Glutamatergic neuron (in vitro differentiated cells): Measurements from ENCODE around the gene ACTR1A. TPM values are rescaled to one million over a fixed set of nuclear protein-coding genes. Genes with fewer than 3 reads are reported as not detected.
"Not testable (repeated sequence)": the region's sequence is repeated elsewhere in the genome, so short reads cannot be mapped to it uniquely, and the experiment has no call there.

Experiments
- DNase-seq: peaks from one replicate; pipeline ENCODE4 v3.0.0; 2022
- H3K27ac Mint-ChIP-seq: one replicate; pipeline ENCODE4 v1.8.0; 2020; ENCODE audit warnings: mild to moderate bottlenecking, mixed read lengths, inconsistent platforms; ENCODE audit not compliant: unreplicated experiment
- H3K27me3 Mint-ChIP-seq: one replicate; pipeline ENCODE4 v1.8.0; 2020; ENCODE audit warnings: mild to moderate bottlenecking, moderate library complexity, mixed read lengths, inconsistent platforms; ENCODE audit not compliant: unreplicated experiment
- H3K36me3 Mint-ChIP-seq: one replicate; pipeline ENCODE4 v1.8.0; 2020; ENCODE audit warnings: mild to moderate bottlenecking, mixed read lengths, inconsistent platforms; ENCODE audit not compliant: unreplicated experiment
- H3K4me1 Mint-ChIP-seq: one replicate; pipeline ENCODE4 v1.8.0; 2020; ENCODE audit warnings: mild to moderate bottlenecking, low read depth, mixed read lengths, inconsistent platforms; ENCODE audit not compliant: unreplicated experiment
- H3K4me3 Mint-ChIP-seq: one replicate; pipeline ENCODE4 v1.8.0; 2020; ENCODE audit warnings: mild to moderate bottlenecking, mixed read lengths, inconsistent platforms; ENCODE audit not compliant: unreplicated experiment
- H3K9me3 Mint-ChIP-seq: one replicate; pipeline ENCODE4 v1.8.0; 2020; ENCODE audit warnings: mild to moderate bottlenecking, moderate library complexity, mixed read lengths, inconsistent platforms; ENCODE audit not compliant: unreplicated experiment
- CTCF ChIP-seq: fragments of 200-600 bp; sonication (generic); IDR thresholded peaks from one replicate; pipeline ENCODE4 v1.5.0; 2021; ENCODE audit not compliant: partially characterized antibody, unreplicated experiment
- total RNA-seq: library from RNA; stranded (reverse); fragmentation: NEBNext Ultra II Directional; extraction: Animal tissue kit (Norgen Biotek cat#: 25700); gene quantifications from one replicate; pipeline ENCODE4 v1.2.1, GENCODE V29; 2021; ENCODE audit not compliant: unreplicated experiment

The ACTR1A gene
- total RNA-seq, 1 donor from 2014 or later = 250 TPM

GRCh38 chr10:102503264-102504178 lies 1.0 kb upstream of the ACTR1A start, which contains the start of gene SUFU:
Gene SUFU, plus strand, starts transcription at chr10:102503972. Its CDS starts 181 bp downstream, at chr10:102504153.
- TF ChIP-seq CTCF = peak; percentile 87
- no peaks in the 10 kb centered on the region for H3K36me3 Mint-ChIP-seq
- no peaks in the 10 kb centered on the region for H3K9me3 Mint-ChIP-seq
- no peaks in the 10 kb centered on the region for H3K27me3 Mint-ChIP-seq
- peak; percentile 98 for DNase-seq
- H3K27ac Mint-ChIP-seq = peak within 1 kb of the TSS; percentile 80
- H3K4me3 Mint-ChIP-seq = peak within 1 kb of the TSS; percentile 95
- H3K4me1 Mint-ChIP-seq = peaks cover 13% of the 10 kb centered on the region

- Mint-ChIP-seq H3K4me1 (peaks cover 11% of the 10 kb centered on the region), H3K9me3 (no peaks in the 10 kb centered on the region), H3K36me3 (no peaks in the 10 kb centered on the region), H3K4me3 (no peak overlapping the region), H3K27me3 (no peaks in the 10 kb centered on the region), H3K27ac (no peak overlapping the region)
- TF ChIP-seq CTCF = no peak
- peak; percentile 97 for DNase-seq
Measured at GRCh38 chr10:102502029-102502336, 529 bp downstream of the ACTR1A start.

- no peak overlapping the region for H3K27ac Mint-ChIP-seq
- TF ChIP-seq CTCF = no peak
- H3K36me3 Mint-ChIP-seq = no peaks in the 10 kb centered on the region
- peaks cover 11% of the 10 kb centered on the region for H3K4me1 Mint-ChIP-seq
- H3K27me3 Mint-ChIP-seq = no peaks in the 10 kb centered on the region
- DNase-seq = no peak
- no peak overlapping the region for H3K4me3 Mint-ChIP-seq
- no peaks in the 10 kb centered on the region for H3K9me3 Mint-ChIP-seq
Measured at GRCh38 chr10:102501201-102502028, 1.1 kb downstream of the ACTR1A start.

GRCh38 chr10:102500686-102501085 lies 1.8 kb downstream of the ACTR1A start:
- not testable (repeated sequence) for DNase-seq, H3K36me3 Mint-ChIP-seq, H3K27me3 Mint-ChIP-seq, H3K4me3 Mint-ChIP-seq, H3K27ac Mint-ChIP-seq, H3K9me3 Mint-ChIP-seq
- H3K4me1 Mint-ChIP-seq = peaks cover 10% of the 10 kb centered on the region

- Mint-ChIP-seq H3K4me1 (peaks cover 4% of the 10 kb centered on the region), H3K27ac (no peak overlapping the region), H3K4me3 (peak overlapping the region; percentile 32), H3K36me3 (no peaks in the 10 kb centered on the region), H3K27me3 (no peaks in the 10 kb centered on the region), H3K9me3 (no peaks in the 10 kb centered on the region)
- DNase-seq = no peak
- no peak for TF ChIP-seq CTCF
Measured at GRCh38 chr10:102499356-102499755, 3.2 kb downstream of the ACTR1A start.
